Activated CD8-positive, alpha-beta memory T cell treated with anti-CD3 and anti-CD28 coated beads, Interleukin-2, amount 50 U/mL, for 1 hour (primary cell): Measurements from ENCODE around the gene TCP11.

Source experiments
- DNase-seq: peaks from one replicate; pipeline ENCODE4 v3.0.0-alpha.2; 2020; ENCODE audit errors: extremely low read depth

TCP11 gene

GRCh38 chr6:35141007-35141655, at the start of gene TCP11:
TCP11 (minus strand) TSS chr6:35141339; CDS start chr6:35140870, 469 bp downstream.
- no peak for DNase-seq

GRCh38 chr6:35190306-35190705, 49.2 kb upstream of the TCP11 start:
- no peak for DNase-seq

- no peak for DNase-seq
These were observed 47.7 kb upstream of the TCP11 start for GRCh38 chr6:35188886-35189285.

GRCh38 chr6:35186571-35186970, 45.4 kb upstream of the TCP11 start:
- DNase-seq, result no peak

GRCh38 chr6:35185971-35186370, 44.8 kb upstream of the TCP11 start:
- DNase-seq, result no peak

GRCh38 chr6:35185302-35185681, 44.2 kb upstream of the TCP11 start:
- no peak for DNase-seq

GRCh38 chr6:35184580-35185301, 43.6 kb upstream of the TCP11 start:
- DNase-seq, result no peak

- DNase-seq, result no peak
These were observed 42.8 kb upstream of the TCP11 start for GRCh38 chr6:35183935-35184334.

- DNase-seq, result no peak
These were observed 42.1 kb upstream of the TCP11 start for GRCh38 chr6:35183281-35183680.

- no peak for DNase-seq
These were observed 40.9 kb upstream of the TCP11 start for GRCh38 chr6:35181933-35182612.

- no peak for DNase-seq
These were observed 40.3 kb upstream of the TCP11 start for GRCh38 chr6:35181308-35181932.

- no peak for DNase-seq
These were observed 38.9 kb upstream of the TCP11 start for GRCh38 chr6:35179901-35180535.

GRCh38 chr6:35178932-35179832, 38.0 kb upstream of the TCP11 start:
- DNase-seq, result no peak

GRCh38 chr6:35178012-35178411, 36.9 kb upstream of the TCP11 start:
- DNase-seq, result no peak

- DNase-seq, result no peak
These were observed 36.5 kb upstream of the TCP11 start for GRCh38 chr6:35177596-35177995.

GRCh38 chr6:35177157-35177556, 36.0 kb upstream of the TCP11 start:
- no peak for DNase-seq

- no peak for DNase-seq
These were observed 35.3 kb upstream of the TCP11 start for GRCh38 chr6:35176301-35177024.

- no peak for DNase-seq
These were observed 33.4 kb upstream of the TCP11 start for GRCh38 chr6:35174501-35174900.

- DNase-seq, result no peak
These were observed 32.9 kb upstream of the TCP11 start for GRCh38 chr6:35174088-35174434.

- DNase-seq, result no peak
These were observed 32.4 kb upstream of the TCP11 start for GRCh38 chr6:35173427-35174087.
